ENCODE data around the gene RANBP10.

The RANBP10 gene

GRCh38 chr16:67806428-67807147 lies at the start of gene RANBP10, which contains the start of gene TSNAXIP1:
Gene RANBP10, minus strand, starts transcription at chr16:67806560. Its CDS starts 24 bp downstream, at chr16:67806536.
Gene TSNAXIP1, plus strand, starts transcription at chr16:67806889. Its CDS starts 261 bp downstream, at chr16:67807150.
- H3K36me3 ChIP-seq (ENCODE audit: control insufficient read depth, low read depth, low read length), result peaks cover 4% of the 10 kb centered on the region
- no peaks in the 10 kb centered on the region for H3K4me1 ChIP-seq (ENCODE audit: control insufficient read depth, low read depth, low read length)
- H3K27ac ChIP-seq (ENCODE audit: low read length), result peak within 1 kb of the TSS; percentile 64
- H3K4me3 ChIP-seq (ENCODE audit: low read length), result peak within 1 kb of the TSS; percentile 97
- H3K9me3 ChIP-seq (ENCODE audit: control insufficient read depth, low read depth, low read length), result no peaks in the 10 kb centered on the region
- no peaks in the 10 kb centered on the region for H3K27me3 ChIP-seq (ENCODE audit: control insufficient read depth, insufficient read depth, low read length)
- H3K9ac ChIP-seq (ENCODE audit: low read length), result peak within 1 kb of the TSS; percentile 92

DNA sequence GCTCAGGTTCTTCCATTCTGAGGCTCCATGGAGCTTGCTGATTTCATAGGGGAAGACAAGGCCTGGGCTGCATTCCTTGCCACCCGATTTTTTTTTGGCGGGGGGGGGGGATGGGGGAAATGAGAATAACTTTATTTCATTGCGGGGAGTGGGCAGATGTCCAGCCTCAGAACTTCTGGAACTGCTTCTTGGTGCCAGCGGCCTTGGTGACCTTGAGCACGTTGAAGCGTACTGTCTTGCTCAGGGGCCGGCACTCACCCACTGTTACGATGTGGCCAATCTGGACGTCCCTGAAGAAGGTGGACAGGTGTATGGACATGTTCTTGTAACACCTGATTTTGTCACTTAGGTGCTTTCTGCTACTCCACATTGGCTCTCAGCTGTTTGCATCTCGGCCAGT lies 49.4 kb upstream of the RANBP10 start:
- H3K36me3 ChIP-seq (ENCODE audit: control insufficient read depth, low read depth, low read length), result peaks cover 8% of the 10 kb centered on the region
- no peaks in the 10 kb centered on the region for H3K27me3 ChIP-seq (ENCODE audit: control insufficient read depth, insufficient read depth, low read length)
- H3K4me1 ChIP-seq (ENCODE audit: control insufficient read depth, low read depth, low read length), result peaks cover 20% of the 10 kb centered on the region
- no peak overlapping the region for H3K4me3 ChIP-seq (ENCODE audit: low read length)
- no peak overlapping the region for H3K9ac ChIP-seq (ENCODE audit: low read length)
- no peaks in the 10 kb centered on the region for H3K9me3 ChIP-seq (ENCODE audit: control insufficient read depth, low read depth, low read length)
- H3K27ac ChIP-seq (ENCODE audit: low read length), result no peak overlapping the region

DNA sequence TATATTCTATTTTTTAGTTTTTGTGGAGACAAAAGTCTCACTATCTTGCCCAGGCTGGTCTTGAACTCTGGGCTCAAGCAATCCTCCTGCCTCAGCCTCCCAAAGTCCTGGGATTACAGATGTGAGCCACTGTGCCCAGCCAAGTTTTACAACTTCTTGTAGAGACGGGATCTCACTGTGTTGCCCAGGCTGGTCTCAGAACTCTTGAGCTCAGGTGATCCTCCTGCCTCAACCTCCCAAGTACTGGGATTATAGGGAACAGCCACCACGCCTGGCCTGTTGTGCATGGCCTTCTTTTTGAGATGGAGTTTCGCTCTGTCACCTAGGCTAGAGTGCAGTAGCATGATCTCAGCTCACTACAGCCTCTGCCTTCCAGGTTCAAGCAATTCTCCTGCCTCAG lies 47.3 kb upstream of the RANBP10 start:
- peaks cover 4% of the 10 kb centered on the region for H3K36me3 ChIP-seq (ENCODE audit: control insufficient read depth, low read depth, low read length)
- no peak overlapping the region for H3K9ac ChIP-seq (ENCODE audit: low read length)
- H3K27me3 ChIP-seq (ENCODE audit: control insufficient read depth, insufficient read depth, low read length), result no peaks in the 10 kb centered on the region
- peaks cover 23% of the 10 kb centered on the region for H3K4me1 ChIP-seq (ENCODE audit: control insufficient read depth, low read depth, low read length)
- H3K9me3 ChIP-seq (ENCODE audit: control insufficient read depth, low read depth, low read length), result no peaks in the 10 kb centered on the region
- H3K4me3 ChIP-seq (ENCODE audit: low read length), result no peak overlapping the region
- H3K27ac ChIP-seq (ENCODE audit: low read length), result no peak overlapping the region

DNA sequence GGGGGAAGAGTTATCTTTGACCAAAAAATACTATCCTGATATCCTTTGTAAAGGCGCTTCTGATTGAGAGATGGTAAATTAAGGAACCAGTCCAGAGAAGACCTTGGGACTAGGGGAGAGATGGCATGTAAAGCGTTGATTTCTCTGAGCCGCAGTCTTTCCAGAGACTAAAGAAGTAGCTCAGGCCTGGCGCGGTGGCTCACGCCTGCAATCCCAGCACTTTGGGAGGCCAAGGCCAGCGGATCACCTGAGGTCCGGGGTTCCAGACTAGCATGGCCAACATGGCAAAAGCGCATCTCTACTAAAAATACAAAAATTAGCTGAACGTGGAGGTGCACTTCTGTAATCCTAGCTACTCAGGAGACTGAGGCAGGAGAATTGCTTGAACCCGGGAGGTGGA lies 41.8 kb upstream of the RANBP10 start:
- Histone ChIP-seq H3K9me3 (ENCODE audit: control insufficient read depth, low read depth, low read length) (no peaks in the 10 kb centered on the region), H3K4me1 (ENCODE audit: control insufficient read depth, low read depth, low read length) (peaks cover 30% of the 10 kb centered on the region), H3K4me3 (ENCODE audit: low read length) (peak overlapping the region; percentile 79), H3K27me3 (ENCODE audit: control insufficient read depth, insufficient read depth, low read length) (no peaks in the 10 kb centered on the region), H3K36me3 (ENCODE audit: control insufficient read depth, low read depth, low read length) (peaks cover 4% of the 10 kb centered on the region), H3K27ac (ENCODE audit: low read length) (peak overlapping the region; percentile 44), H3K9ac (ENCODE audit: low read length) (peak overlapping the region; percentile 90)

GRCh38 chr16:67847064-67847861 lies 40.9 kb upstream of the RANBP10 start, which contains the start of gene CENPT:
Gene CENPT, minus strand, starts transcription at chr16:67847693. Its CDS starts 13,834 bp downstream, at chr16:67833859.
- Histone ChIP-seq H3K9ac (ENCODE audit: low read length) (peak within 1 kb of the TSS; percentile 90), H3K27ac (ENCODE audit: low read length) (peak within 1 kb of the TSS; percentile 79), H3K36me3 (ENCODE audit: control insufficient read depth, low read depth, low read length) (peaks cover 4% of the 10 kb centered on the region), H3K4me1 (ENCODE audit: control insufficient read depth, low read depth, low read length) (peaks cover 31% of the 10 kb centered on the region), H3K27me3 (ENCODE audit: control insufficient read depth, insufficient read depth, low read length) (no peaks in the 10 kb centered on the region), H3K9me3 (ENCODE audit: control insufficient read depth, low read depth, low read length) (no peaks in the 10 kb centered on the region), H3K4me3 (ENCODE audit: low read length) (peak within 1 kb of the TSS; percentile 79)

- Histone ChIP-seq H3K36me3 (ENCODE audit: control insufficient read depth, low read depth, low read length) (no peaks in the 10 kb centered on the region), H3K27ac (ENCODE audit: low read length) (peak within 1 kb of the TSS; percentile 79), H3K4me3 (ENCODE audit: low read length) (peak within 1 kb of the TSS; percentile 79), H3K9ac (ENCODE audit: low read length) (peak within 1 kb of the TSS; percentile 90), H3K27me3 (ENCODE audit: control insufficient read depth, insufficient read depth, low read length) (no peaks in the 10 kb centered on the region), H3K9me3 (ENCODE audit: control insufficient read depth, low read depth, low read length) (no peaks in the 10 kb centered on the region), H3K4me1 (ENCODE audit: control insufficient read depth, low read depth, low read length) (peaks cover 32% of the 10 kb centered on the region)
Observed at GRCh38 chr16:67846320-67847063, 40.1 kb upstream of the RANBP10 start, which contains the start of gene NUTF2. Gene NUTF2, plus strand, starts transcription at chr16:67846933. Its CDS starts 18,198 bp downstream, at chr16:67865131.

DNA sequence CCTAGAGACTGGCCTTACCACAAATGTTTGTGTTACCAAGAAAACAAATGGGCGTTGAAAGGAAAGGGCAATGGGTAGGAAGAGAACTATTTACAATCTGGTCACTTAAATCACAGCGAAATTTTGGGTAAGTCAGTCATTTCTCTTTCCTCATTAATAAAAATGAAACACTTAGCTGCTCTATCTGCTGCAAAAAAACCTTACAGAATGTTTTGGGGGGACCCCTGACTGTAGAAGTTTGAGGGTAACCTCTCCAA lies 39.6 kb upstream of the RANBP10 start:
- Histone ChIP-seq H3K4me3 (ENCODE audit: low read length) (peak overlapping the region; percentile 79), H3K4me1 (ENCODE audit: control insufficient read depth, low read depth, low read length) (peaks cover 37% of the 10 kb centered on the region)

GRCh38 chr16:67845291-67846062 lies 39.1 kb upstream of the RANBP10 start:
- Histone ChIP-seq H3K9me3 (ENCODE audit: control insufficient read depth, low read depth, low read length) (no peaks in the 10 kb centered on the region), H3K4me1 (ENCODE audit: control insufficient read depth, low read depth, low read length) (peaks cover 37% of the 10 kb centered on the region), H3K36me3 (ENCODE audit: control insufficient read depth, low read depth, low read length) (no peaks in the 10 kb centered on the region), H3K27ac (ENCODE audit: low read length) (peak overlapping the region; percentile 79), H3K27me3 (ENCODE audit: control insufficient read depth, insufficient read depth, low read length) (no peaks in the 10 kb centered on the region), H3K4me3 (ENCODE audit: low read length) (peak overlapping the region; percentile 79), H3K9ac (ENCODE audit: low read length) (peak overlapping the region; percentile 90)

More for the DNA sequence above, 39.6 kb upstream of the RANBP10 start:
- peak overlapping the region; percentile 90 for H3K9ac ChIP-seq (ENCODE audit: low read length)
- H3K36me3 ChIP-seq (ENCODE audit: control insufficient read depth, low read depth, low read length), result no peaks in the 10 kb centered on the region
- H3K27me3 ChIP-seq (ENCODE audit: control insufficient read depth, insufficient read depth, low read length), result no peaks in the 10 kb centered on the region
- H3K27ac ChIP-seq (ENCODE audit: low read length), result peak overlapping the region; percentile 79
- H3K9me3 ChIP-seq (ENCODE audit: control insufficient read depth, low read depth, low read length), result no peaks in the 10 kb centered on the region

DNA sequence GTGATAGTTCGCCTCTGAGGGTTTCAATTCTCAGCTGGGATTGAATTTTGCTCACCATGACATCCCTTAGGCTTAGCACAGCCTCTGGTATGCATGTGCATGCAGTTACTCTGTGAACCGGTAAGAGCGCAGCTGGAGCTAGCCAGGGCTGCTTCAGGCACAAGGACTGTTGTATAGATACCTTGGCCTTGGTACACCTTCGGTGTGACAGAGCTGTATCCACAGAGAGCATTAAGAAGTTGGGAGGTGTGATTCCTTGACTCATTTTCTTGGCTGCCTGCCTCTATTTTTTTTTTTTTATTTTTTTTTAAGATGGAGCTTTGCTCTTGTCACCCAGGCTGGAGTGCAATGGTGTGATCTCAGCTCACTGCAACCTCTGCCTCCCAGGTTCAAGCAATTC lies 38.1 kb upstream of the RANBP10 start:
- H3K27me3 ChIP-seq (ENCODE audit: control insufficient read depth, insufficient read depth, low read length), result no peaks in the 10 kb centered on the region
- no peaks in the 10 kb centered on the region for H3K36me3 ChIP-seq (ENCODE audit: control insufficient read depth, low read depth, low read length)
- H3K4me3 ChIP-seq (ENCODE audit: low read length), result no peak overlapping the region
- peaks cover 37% of the 10 kb centered on the region for H3K4me1 ChIP-seq (ENCODE audit: control insufficient read depth, low read depth, low read length)
- no peak overlapping the region for H3K27ac ChIP-seq (ENCODE audit: low read length)
- H3K9ac ChIP-seq (ENCODE audit: low read length), result no peak overlapping the region
- H3K9me3 ChIP-seq (ENCODE audit: control insufficient read depth, low read depth, low read length), result no peaks in the 10 kb centered on the region

DNA sequence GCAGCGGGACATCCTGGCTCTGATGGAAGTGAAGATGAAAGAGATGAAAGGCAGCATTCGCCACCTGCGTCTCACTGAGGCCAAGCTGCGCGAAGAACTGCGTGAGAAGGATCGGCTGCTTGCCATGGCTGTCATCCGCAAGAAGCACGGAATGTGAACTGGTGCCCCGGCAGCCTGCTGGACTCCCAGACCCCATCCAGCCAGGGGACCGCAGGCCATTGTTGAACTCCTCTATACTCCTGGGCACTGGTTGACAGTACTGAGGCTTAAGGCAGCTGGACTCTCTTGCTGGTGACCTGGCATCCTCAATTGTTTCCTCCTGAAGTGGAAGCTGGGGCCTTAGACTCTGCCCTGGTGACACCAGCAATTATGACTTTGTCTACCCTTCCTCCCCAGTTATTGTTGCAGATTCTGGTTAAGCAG lies 37.0 kb upstream of the RANBP10 start:
- H3K4me1 ChIP-seq (ENCODE audit: control insufficient read depth, low read depth, low read length), result peaks cover 34% of the 10 kb centered on the region
- H3K9me3 ChIP-seq (ENCODE audit: control insufficient read depth, low read depth, low read length), result no peaks in the 10 kb centered on the region
- H3K36me3 ChIP-seq (ENCODE audit: control insufficient read depth, low read depth, low read length), result no peaks in the 10 kb centered on the region
- peak overlapping the region; percentile 74 for H3K9ac ChIP-seq (ENCODE audit: low read length)
- H3K4me3 ChIP-seq (ENCODE audit: low read length), result peak overlapping the region; percentile 95
- no peaks in the 10 kb centered on the region for H3K27me3 ChIP-seq (ENCODE audit: control insufficient read depth, insufficient read depth, low read length)
- no peak overlapping the region for H3K27ac ChIP-seq (ENCODE audit: low read length)

Measured in iPS-18a (cell line).